Measurements from ENCODE around the gene SLC25A41. TPM values are rescaled to one million over a fixed set of nuclear protein-coding genes. Genes with fewer than 3 reads are reported as not detected.
A peak's percentile ranks its signal among the peaks of the same experiment; 100 is the strongest.

Gene SLC25A41
- total and polyA plus RNA-seq, 9 of the 15 experiments (the other 6 are each of a cell fraction or from before 2014, with no cell fraction given), result 0.08 to 4.2 (median 1.6) TPM

GRCh38 chr19:6481541-6482342 lies 48.2 kb upstream of the SLC25A41 start, which contains the start of gene DENND1C:
Gene DENND1C, minus strand, starts transcription at chr19:6481787. Its CDS starts 92 bp downstream, at chr19:6481695.
- H3K36me3 ChIP-seq (ENCODE audit: control insufficient read depth, insufficient read depth, low read length), result no peaks in the 10 kb centered on the region
- ChIA-PET POLR2A (interaction anchor here (0.6 to 0.7 kb wide), 2 partner anchors 23 to 710 kb away, joined by 3 read pairs; no protein-coding TSS in a partner anchor), CTCF (ENCODE audit: low intra/inter-chr PET ratio) (interaction anchor here (0.5 to 1.7 kb wide), 4 partner anchors 151 to 382 kb away, joined by 3 to 5 read pairs (median 3); no protein-coding TSS in a partner anchor)
- H3K9me3 ChIP-seq (replicated peaks; ENCODE audit: control insufficient read depth, insufficient read depth, low read depth, low read length), result no peaks in the 10 kb centered on the region
- intact Hi-C loops (cut with micrococcal nuclease), result no loop called here
- H3K9ac ChIP-seq (ENCODE audit: insufficient read depth in 1 of 2, low read depth in 2 of 2, low read length in 2 of 2), result peak within 1 kb of the TSS in 1 of 2 experiments; percentile 73; a peak in 3 of 4 replicates
- H3K27me3 ChIP-seq (ENCODE audit: control insufficient read depth in 2 of 2, insufficient read depth in 2 of 2, low read length in 2 of 2), result no peaks in the 10 kb centered on the region
- peak; percentile 91 for FAIRE-seq
- H3K9me1 ChIP-seq (ENCODE audit: control insufficient read depth, insufficient read depth, low read length), result no peaks in the 10 kb centered on the region
- no peak within 1 kb of the TSS for H3K27ac ChIP-seq (ENCODE audit: extremely low read depth, low read depth, low read length)
- H2AFZ ChIP-seq (ENCODE audit: low read depth, low read length), result peak within 1 kb of the TSS; percentile 80
- H3K4me1 ChIP-seq (replicated peaks in 1 of 2; ENCODE audit: control insufficient read depth in 2 of 2, insufficient read depth in 2 of 2, low read length in 2 of 2), result peaks cover 0 to 19% of the 10 kb centered on the region in 2 experiments; a peak in 4 of 5 replicates
- DNase-seq (ENCODE audit: extremely low read depth in 1 of 4, low spot score in 3 of 4), result peak; percentile 71 to 76 (median 75)
- 0 out of 2 replicates have a peak within 1 kb of the TSS, but pooled peaks have one; percentile 3 for H3K4me3 ChIP-seq
- BruUV-seq (replicated peaks), result no TSS peak
- in situ Hi-C loops (cut with MboI), result no loop called here
- H3K79me2 ChIP-seq (ENCODE audit: control insufficient read depth, insufficient read depth, low read length), result no peaks in the 10 kb centered on the region
- no peaks in the 10 kb centered on the region for H4K20me1 ChIP-seq (replicated peaks; ENCODE audit: control insufficient read depth, insufficient read depth, low read length)
- WGBS (ENCODE audit: insufficient coverage, low coverage, missing lambda C conversion rate), result 7% methylated on average over 18 of the region's 24 CpGs
- ATAC-seq, result peak; percentile 97
- peak within 1 kb of the TSS; percentile 49 for H3K4me2 ChIP-seq (ENCODE audit: insufficient read depth, low read length)
- TF ChIP-seq STAG1 (CRISPR knock-in tag; IDR thresholded peaks at IDR 0.05; ENCODE audit: borderline replicate concordance) (peak; percentile 20; the same call in 1 of the 2 replicates), RAD21 (CRISPR knock-in tag; conservative IDR thresholded peaks at IDR 0.05 in 1 of 2, IDR thresholded peaks at IDR 0.05 in 1 of 2) (peak; percentile 56 to 80), XRCC5 (IDR thresholded peaks at IDR 0.05; ENCODE audit: low read depth, low read length) (peak; percentile 78; the same call in 1 of the 2 replicates), ZNF780A (CRISPR knock-in tag; IDR thresholded peaks at IDR 0.05) (no peak), E4F1 (CRISPR knock-in tag; IDR thresholded peaks at IDR 0.05; ENCODE audit: borderline replicate concordance) (no peak), MITF (IDR thresholded peaks at IDR 0.05) (no peak), NCOR1 (IDR thresholded peaks at IDR 0.05) (no peak), JUN (IDR thresholded peaks at IDR 0.05; ENCODE audit: borderline replicate concordance, low read depth, low read length) (peak; percentile 44; the same call in 1 of the 2 replicates), JUN (CRISPR knock-in tag; IDR thresholded peaks at IDR 0.05; ENCODE audit: borderline replicate concordance) (no peak), ZBTB7A (IDR thresholded peaks at IDR 0.05; ENCODE audit: borderline replicate concordance, control insufficient read depth, low read depth, low read length) (0 out of 2 replicates have a peak, but pooled peaks have one; percentile 40), MECOM (CRISPR knock-in tag; IDR thresholded peaks at IDR 0.05) (no peak), TOE1 (IDR thresholded peaks at IDR 0.05; ENCODE audit: borderline replicate concordance) (no peak), TOE1 (CRISPR knock-in tag; IDR thresholded peaks at IDR 0.05; ENCODE audit: borderline replicate concordance, low read depth) (no peak), SIN3B (IDR thresholded peaks at IDR 0.05; ENCODE audit: low read depth) (no peak)
